Measurements from ENCODE around the gene INO80C. TPM values are rescaled to one million over a fixed set of nuclear protein-coding genes. Genes with fewer than 3 reads are reported as not detected.

The INO80C gene
- total RNA-seq, 1 experiment from 2014 or later: 51.1 TPM

- Histone ChIP-seq H3K9ac (ENCODE audit: extremely low read depth, insufficient read length, low read length) (no peak overlapping the region), H3K79me2 (ENCODE audit: insufficient read depth, low read length) (no peaks in the 10 kb centered on the region)
- H3K4me1 Mint-ChIP-seq: peaks cover 21 to 31% of the 10 kb centered on the region in 2 experiments
These were observed 15.0 kb upstream of the INO80C start for GRCh38 chr18:35512761-35513160.

More at GRCh38 chr18:35512761-35513160, 15.0 kb upstream of the INO80C start:
- Histone ChIP-seq H2BK120ac (ENCODE audit: low read depth, low read length, poor library complexity, severe bottlenecking) (no peak overlapping the region), H3K14ac (ENCODE audit: insufficient read depth, low read length) (no peak overlapping the region), H3K9me3 (ENCODE audit: control insufficient read depth, low read depth, low read length) (no peaks in the 10 kb centered on the region), H3K4me2 (ENCODE audit: insufficient read depth, insufficient read length, low read length) (no peak overlapping the region), H2BK5ac (ENCODE audit: insufficient read length, low read length) (no peak overlapping the region), H4K20me1 (ENCODE audit: control insufficient read depth, insufficient read depth, insufficient read length) (no peaks in the 10 kb centered on the region), H3K18ac (ENCODE audit: insufficient read length, low read depth, low read length) (no peak overlapping the region), H2BK20ac (ENCODE audit: low read depth, low read length, poor library complexity, severe bottlenecking) (no peak overlapping the region), H2AFZ (ENCODE audit: low read length) (no peak overlapping the region), H3T11ph (ENCODE audit: low read length) (no peak overlapping the region), H3K27me3 (ENCODE audit: insufficient read depth, low read length) (no peaks in the 10 kb centered on the region), H2BK12ac (ENCODE audit: insufficient read length, low read depth, low read length) (no peak overlapping the region), H2BK15ac (ENCODE audit: low read depth, low read length) (no peak overlapping the region), H4K8ac (replicated peaks; ENCODE audit: insufficient read length, low read depth, low read length) (no peak overlapping the region), H3K23ac (ENCODE audit: insufficient read length, low read depth, low read length) (no peak overlapping the region), H4K5ac (ENCODE audit: insufficient read length, low read depth, low read length) (no peak overlapping the region), H3K79me1 (ENCODE audit: insufficient read depth, low read depth, low read length, poor library complexity, severe bottlenecking) (no peaks in the 10 kb centered on the region), H3K4me1 (ENCODE audit: insufficient read depth, low read length) (no peaks in the 10 kb centered on the region; the same call in 1 of the 2 replicates), H3K4ac (ENCODE audit: low read depth, low read length) (no peak overlapping the region), H4K91ac (ENCODE audit: insufficient read length, low read depth, low read length) (no peak overlapping the region), H3K27ac (ENCODE audit: insufficient read length, low read depth, low read length) (no peak overlapping the region), H3K56ac (ENCODE audit: insufficient read length, low read depth, low read length) (no peak overlapping the region), H3K23me2 (ENCODE audit: insufficient read length, low read depth, low read length, poor library complexity, severe bottlenecking) (no peaks in the 10 kb centered on the region), H2AK5ac (ENCODE audit: insufficient read length, low read length) (no peak overlapping the region)
- TF ChIP-seq, protein P1, sequence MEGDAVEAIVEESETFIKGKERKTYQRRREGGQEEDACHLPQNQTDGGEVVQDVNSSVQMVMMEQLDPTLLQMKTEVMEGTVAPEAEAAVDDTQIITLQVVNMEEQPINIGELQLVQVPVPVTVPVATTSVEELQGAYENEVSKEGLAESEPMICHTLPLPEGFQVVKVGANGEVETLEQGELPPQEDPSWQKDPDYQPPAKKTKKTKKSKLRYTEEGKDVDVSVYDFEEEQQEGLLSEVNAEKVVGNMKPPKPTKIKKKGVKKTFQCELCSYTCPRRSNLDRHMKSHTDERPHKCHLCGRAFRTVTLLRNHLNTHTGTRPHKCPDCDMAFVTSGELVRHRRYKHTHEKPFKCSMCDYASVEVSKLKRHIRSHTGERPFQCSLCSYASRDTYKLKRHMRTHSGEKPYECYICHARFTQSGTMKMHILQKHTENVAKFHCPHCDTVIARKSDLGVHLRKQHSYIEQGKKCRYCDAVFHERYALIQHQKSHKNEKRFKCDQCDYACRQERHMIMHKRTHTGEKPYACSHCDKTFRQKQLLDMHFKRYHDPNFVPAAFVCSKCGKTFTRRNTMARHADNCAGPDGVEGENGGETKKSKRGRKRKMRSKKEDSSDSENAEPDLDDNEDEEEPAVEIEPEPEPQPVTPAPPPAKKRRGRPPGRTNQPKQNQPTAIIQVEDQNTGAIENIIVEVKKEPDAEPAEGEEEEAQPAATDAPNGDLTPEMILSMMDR (conservative IDR thresholded peaks at IDR 0.05): no peak
- H3K36me3 Mint-ChIP-seq (ENCODE audit: insufficient read depth in 1 of 3, low read depth in 3 of 3): no peaks in the 10 kb centered on the region
- no peak for DNase-seq
- H3K4me3 Mint-ChIP-seq: no peak overlapping the region
- no peaks in the 10 kb centered on the region for H3K9me3 Mint-ChIP-seq
- H3K27me3 Mint-ChIP-seq (ENCODE audit: low read depth): no peaks in the 10 kb centered on the region
- no peak overlapping the region for H3K27ac Mint-ChIP-seq
- no CpG with 5 or more reads among the region's 2 CpGs for WGBS (ENCODE audit: extremely low coverage, insufficient read length, low lambda C conversion rate)
